Measurements from ENCODE around the gene RAD54L2. TPM values are rescaled to one million over a fixed set of nuclear protein-coding genes. Genes with fewer than 3 reads are reported as not detected.
A peak's percentile ranks its signal among the peaks of the same experiment; 100 is the strongest.

Gene RAD54L2
- total and polyA plus RNA-seq, 9 of the 15 experiments (the other 6 are each of a cell fraction or from before 2014, with no cell fraction given), result 1.3 to 12.2 (median 5.4) TPM

GRCh38 chr3:51498876-51499738, 39.4 kb upstream of the RAD54L2 start (continued):
- no peak for TF ChIP-seq ZBTB40 (IDR thresholded peaks at IDR 0.05)
- TF ChIP-seq ZBTB40 (CRISPR knock-in tag; IDR thresholded peaks at IDR 0.05), result no peak
- no peak for TF ChIP-seq NCOA1 (IDR thresholded peaks at IDR 0.05; ENCODE audit: low read depth)
- peak; percentile 94 for TF ChIP-seq ATF7 (IDR thresholded peaks at IDR 0.05)
- TF ChIP-seq MIER1 (IDR thresholded peaks at IDR 0.05; ENCODE audit: low read depth), result no peak
- TF ChIP-seq STAT6 (CRISPR knock-in tag; IDR thresholded peaks at IDR 0.05), result no peak
- TF ChIP-seq TBP (optimal IDR thresholded peaks at IDR 0.05; ENCODE audit: low read depth, low read length), result no peak
- peak in 2 of 3 experiments; percentile 37 to 55 for TF ChIP-seq YY1 (IDR thresholded peaks at IDR 0.05; ENCODE audit: borderline replicate concordance in 1 of 3, control insufficient read depth in 1 of 3, extremely low read depth in 1 of 3, insufficient read depth in 3 of 3, insufficient read length in 1 of 3, insufficient replicate concordance in 2 of 3, low read depth in 1 of 3, low read length in 2 of 3)
- TF ChIP-seq FOXK2 (conservative IDR thresholded peaks at IDR 0.05 in 1 of 2, IDR thresholded peaks at IDR 0.05 in 1 of 2; ENCODE audit: low read depth in 2 of 2), result peak; percentile 14 to 91; a peak in 3 of 4 replicates
- 0 out of 2 replicates have a peak, but pooled peaks have one; percentile 14 for TF ChIP-seq PKNOX1 (IDR thresholded peaks at IDR 0.05)
- TF ChIP-seq SIN3A (IDR thresholded peaks at IDR 0.05; ENCODE audit: borderline replicate concordance in 2 of 2, control insufficient read depth in 1 of 2, low read depth in 2 of 2, low read length in 2 of 2), result 0 out of 4 replicates have a peak, but pooled peaks have one; percentile 17 to 39
- no peak for TF ChIP-seq PYGO2 (tag; IDR thresholded peaks at IDR 0.05)

Data from K562 (cell line).